H1 (cell line): Measurements from ENCODE around the gene MTERF2. TPM values are rescaled to one million over a fixed set of nuclear protein-coding genes. Genes with fewer than 3 reads are reported as not detected.

Source experiments
- CTCF ChIA-PET: fragments of 300-600 bp; sonication (Branson Sonifier 250); formaldehyde crosslinking; loops from one replicate; lab custom pipeline; 2021; ENCODE audit not compliant: partially characterized antibody; lab: Charles Lee
- POLR2A ChIA-PET: fragments of 300-600 bp; sonication (Branson Sonifier 250); formaldehyde crosslinking; loops from one replicate; lab custom pipeline; 2021; ENCODE audit warnings: inconsistent platforms; ENCODE audit not compliant: partially characterized antibody; lab: Charles Lee
- DNase-seq, 2 experiments: peaks; one replicate each; pipeline versions ENCODE4 v3.0.0 to v3.0.0-alpha.2; 2010 to 2022; ENCODE audit warnings: low spot score in 2 of 2, low read depth in 1 of 2, mixed read lengths in 1 of 2
- FAIRE-seq: peaks from 2 replicates; lab custom pipeline; 2011; peaks lifted over from hg19 to GRCh38; lab: Jason Lieb, UNC
- H2AFZ ChIP-seq: 2 replicates; pipeline ENCODE4 v1.8.1; 2012; ENCODE audit warnings: low read length, inconsistent platforms
- H2AK5ac ChIP-seq: 2 replicates; pipeline ENCODE4 v1.6.1; 2013; ENCODE audit warnings: low read depth, low read length
- H2BK120ac ChIP-seq: replicated peaks from 2 replicates; pipeline ENCODE3; 2013; ENCODE audit warnings: low read depth, low read length, inconsistent platforms
- H2BK12ac ChIP-seq: 2 replicates; pipeline ENCODE4 v1.6.1; 2013; ENCODE audit warnings: low read depth, low read length
- H2BK15ac ChIP-seq: 2 replicates; pipeline ENCODE4 v1.6.1; 2013; ENCODE audit warnings: low read length
- H2BK20ac ChIP-seq: 2 replicates; pipeline ENCODE4 v1.6.1; 2013; ENCODE audit warnings: low read length
- H2BK5ac ChIP-seq: 2 replicates; pipeline ENCODE4 v1.6.1; 2013; ENCODE audit warnings: low read depth, low read length
- H3K14ac ChIP-seq: 2 replicates; pipeline ENCODE4 v1.6.1; 2013; ENCODE audit warnings: inconsistent platforms; ENCODE audit not compliant: insufficient read length
- H3K18ac ChIP-seq: 2 replicates; pipeline ENCODE4 v1.6.1; 2013; ENCODE audit warnings: low read length; ENCODE audit errors: extremely low read depth
- H3K23ac ChIP-seq: 2 replicates; pipeline ENCODE4 v1.6.1; 2013; ENCODE audit warnings: inconsistent platforms; ENCODE audit not compliant: insufficient read length
- H3K23me2 ChIP-seq: 2 replicates; pipeline ENCODE4 v1.6.1; 2013; ENCODE audit warnings: low read depth, low read length
- H3K27ac ChIP-seq: 2 replicates; pipeline ENCODE4 v1.6.1; 2011; ENCODE audit warnings: low read depth, low read length, inconsistent platforms
- H3K27me3 ChIP-seq, 4 experiments: replicated peaks in 1 of 4; 1 replicate in 1 of 4; 2 replicates in 3 of 4; pipeline versions ENCODE4 v1.6.1 to v1.8.1; 2011 to 2013; ENCODE audit warnings: low read length in 3 of 4, mild to moderate bottlenecking in 3 of 4, inconsistent platforms in 2 of 4, mixed read lengths in 2 of 4, moderate library complexity in 1 of 4; ENCODE audit not compliant: control insufficient read depth in 3 of 4, insufficient read depth in 3 of 4; ENCODE audit errors: extremely low read depth in 1 of 4
- H3K36me3 ChIP-seq, 4 experiments: 2 replicates each; pipeline versions ENCODE4 v1.6.1 to v1.8.1; 2011 to 2013; ENCODE audit warnings: mild to moderate bottlenecking in 4 of 4, low read length in 3 of 4, moderate library complexity in 2 of 4, control low read depth in 1 of 4, inconsistent platforms in 1 of 4; ENCODE audit not compliant: insufficient read depth in 4 of 4, control insufficient read depth in 2 of 4
- H3K4ac ChIP-seq: replicated peaks from 2 replicates; pipeline ENCODE3; 2013; ENCODE audit warnings: low read length, low read depth, mixed read lengths, inconsistent platforms; ENCODE audit not compliant: insufficient read length
- H3K4me1 ChIP-seq, 4 experiments: replicated peaks in 1 of 4; 1 replicate in 1 of 4; 2 replicates in 3 of 4; pipeline versions ENCODE4 v1.6.1 to v1.8.1; 2011 to 2013; ENCODE audit warnings: low read length in 3 of 4, inconsistent platforms in 2 of 4, mixed read lengths in 1 of 4; ENCODE audit not compliant: insufficient read depth in 4 of 4, control insufficient read depth in 3 of 4
- H3K4me2 ChIP-seq, 2 experiments: 2 replicates each; pipeline versions ENCODE4 v1.6.1 to v1.8.1; 2011 to 2013; ENCODE audit warnings: low read depth in 2 of 2, low read length in 2 of 2, control low read depth in 1 of 2, inconsistent platforms in 1 of 2, mild to moderate bottlenecking in 1 of 2; ENCODE audit not compliant: insufficient read depth in 1 of 2
- H3K4me3 ChIP-seq, 4 experiments: fragments of 200-600, 300-600 bp in 1 of 4; sonication (generic), shearing (Covaris generic), sonication (Bioruptor Twin) in 1 of 4; 2 replicates each; pipeline versions ENCODE4 v1.5.1 to v1.8.1; 2011 to 2016; ENCODE audit warnings: low read length in 4 of 4, low read depth in 3 of 4, control low read depth in 2 of 4, inconsistent platforms in 2 of 4, mild to moderate bottlenecking in 2 of 4, mixed read lengths in 1 of 4, moderate library complexity in 1 of 4; ENCODE audit not compliant: insufficient read depth in 2 of 4; ENCODE audit errors: extremely low read depth in 1 of 4
- H3K56ac ChIP-seq: replicated peaks from 2 replicates; pipeline ENCODE3; 2013; ENCODE audit warnings: low read depth, mild to moderate bottlenecking, mixed read lengths, low read length, inconsistent platforms; ENCODE audit not compliant: insufficient read length
- H3K79me1 ChIP-seq: 2 replicates; pipeline ENCODE4 v1.6.1; 2013; ENCODE audit warnings: low read depth, low read length, control low read depth
- H3K79me2 ChIP-seq, 2 experiments: 2 replicates each; pipeline versions ENCODE4 v1.6.1 to v1.8.1; 2012 to 2013; ENCODE audit warnings: low read length in 2 of 2, mild to moderate bottlenecking in 2 of 2, inconsistent platforms in 1 of 2; ENCODE audit not compliant: insufficient read depth in 2 of 2, control insufficient read depth in 1 of 2
- H3K9ac ChIP-seq, 4 experiments: replicated peaks in 1 of 4; 1 replicate in 1 of 4; 2 replicates in 3 of 4; pipeline versions ENCODE4 v1.6.1 to v1.8.1; 2011 to 2013; ENCODE audit warnings: low read depth in 3 of 4, low read length in 3 of 4, control low read depth in 2 of 4, mild to moderate bottlenecking in 2 of 4, moderate library complexity in 2 of 4, inconsistent platforms in 1 of 4; ENCODE audit errors: extremely low read depth in 1 of 4
- H3K9me3 ChIP-seq, 2 experiments: 2 replicates each; pipeline versions ENCODE4 v1.6.1 to v1.8.1; 2012 to 2013; ENCODE audit warnings: mild to moderate bottlenecking in 2 of 2, moderate library complexity in 2 of 2, control low read depth in 1 of 2, inconsistent platforms in 1 of 2, low read depth in 1 of 2, low read length in 1 of 2, mixed read lengths in 1 of 2; ENCODE audit not compliant: insufficient read depth in 2 of 2
- H4K20me1 ChIP-seq, 2 experiments: replicated peaks in 1 of 2; 2 replicates each; pipeline versions ENCODE3 to v1.8.1; 2011 to 2013; ENCODE audit warnings: inconsistent platforms in 2 of 2, low read length in 2 of 2, mild to moderate bottlenecking in 1 of 2; ENCODE audit not compliant: insufficient read depth in 2 of 2, control insufficient read depth in 1 of 2
- H4K5ac ChIP-seq: 2 replicates; pipeline ENCODE4 v1.6.1; 2013; ENCODE audit warnings: low read length, low read depth, mixed read lengths, inconsistent platforms; ENCODE audit not compliant: insufficient read length
- H4K8ac ChIP-seq: 2 replicates; pipeline ENCODE4 v1.8.0; 2013; ENCODE audit warnings: mild to moderate bottlenecking, moderate library complexity, low read length, inconsistent platforms; ENCODE audit not compliant: insufficient read depth; ENCODE audit errors: extremely low read depth
- H4K91ac ChIP-seq: replicated peaks from 2 replicates; pipeline ENCODE3; 2013; ENCODE audit warnings: low read length, mixed read lengths, inconsistent platforms; ENCODE audit not compliant: insufficient read length
- CBX8 ChIP-seq: fragments of 300-800, 300-1000 bp; sonication (generic); IDR thresholded peaks from 2 replicates; pipeline ENCODE4 v1.7.1; 2016; ENCODE audit warnings: low read depth, low read length, borderline replicate concordance
- MAX ChIP-seq: IDR thresholded peaks from 2 replicates; pipeline ENCODE4 v1.6.1; 2012; ENCODE audit warnings: inconsistent platforms
- PHF8 ChIP-seq: fragments of 200-600 bp; sonication (generic); conservative IDR thresholded peaks from 2 replicates; pipeline ENCODE4 v1.7.1; 2012; ENCODE audit warnings: low read depth, mild to moderate bottlenecking, inconsistent platforms, low read length, moderate library complexity
- POLR2AphosphoS5 ChIP-seq: IDR thresholded peaks from 2 replicates; pipeline ENCODE4 v1.6.1; 2011; ENCODE audit warnings: low read depth, low read length
- WGBS, 2 experiments: shearing (Covaris generic) in 1 of 2; methylation state at CpG; one replicate each; pipeline versions ENCODE4 v1.1.6 to v1.1.7; 2013 to 2015; ENCODE audit warnings: low lambda C conversion rate in 2 of 2, mixed read lengths in 2 of 2, inconsistent platforms in 1 of 2, low coverage in 1 of 2, missing lambda C conversion rate in 1 of 2; ENCODE audit not compliant: insufficient replicate concordance in 2 of 2, insufficient coverage in 1 of 2, insufficient read length in 1 of 2; ENCODE audit errors: extremely low coverage in 1 of 2, missing lambda C conversion rate in 1 of 2; 5-methylcytosine and 5-hydroxymethylcytosine counted together
- polyA plus RNA-seq, 7 experiments: library from polyadenylated mRNA; depleted of rRNA in 3 of 7; stranded (reverse) in 5 of 7; unstranded in 2 of 7; fragments of >200 nt in 5 of 7; fragments of 200-250 nt in 2 of 7; gene quantifications; 1 replicate in 5 of 7; 2 replicates in 1 of 7; 4 replicates in 1 of 7; pipeline versions ENCODE4 v1.2.1 to v1.2.3, GENCODE V29; 2011 to 2013; ENCODE audit warnings: missing spikeins in 2 of 7, mixed read lengths in 2 of 7
- total RNA-seq: library from RNA; stranded (reverse); fragmentation: NEBNext Ultra II Directional; extraction: Animal tissue kit (Norgen Biotek cat#: 25700); gene quantifications from 2 replicates; pipeline ENCODE4 v1.2.1, GENCODE V29; 2021

MTERF2 gene
- total and polyA plus RNA-seq, 2 of the 8 experiments (the other 6 are each of a cell fraction or from before 2014, with no cell fraction given): 2.8 to 7.1 TPM

GRCh38 chr12:106954462-106955376, 32.2 kb downstream of the MTERF2 start:
- Histone ChIP-seq H3K36me3 (no peaks in the 10 kb centered on the region), H3K14ac (no peak overlapping the region), H3K79me1 (no peaks in the 10 kb centered on the region), H2BK20ac (no peak overlapping the region), H3K23ac (no peak overlapping the region), H2AK5ac (no peak overlapping the region), H3K27ac (no peak overlapping the region), H4K8ac (no peak overlapping the region; the same call in 1 of the 2 replicates), H2BK120ac (no peak overlapping the region), H3K79me2 (peaks cover 0 to 13% of the 10 kb centered on the region in 2 experiments; a peak in 2 of 4 replicates), H2AFZ (peak overlapping the region; percentile 64), H3K9me3 (no peaks in the 10 kb centered on the region), H3K4me2 (peak overlapping the region; percentile 82 to 84), H3K4me3 (peak overlapping the region; percentile 71 to 89 (median 76)), H3K9ac (no peak overlapping the region; a peak in 1 of 7 replicates), H4K20me1 (peaks cover 0 to 2% of the 10 kb centered on the region in 2 experiments), H3K4me1 (0 out of 7 replicates have a peak, but pooled peaks cover 0 to 3% (median 0%) of the 10 kb centered on the region in 4 experiments), H3K56ac (no peak overlapping the region), H3K23me2 (peaks cover 12% of the 10 kb centered on the region), H4K91ac (no peak overlapping the region), H2BK12ac (no peak overlapping the region), H4K5ac (no peak overlapping the region), H3K27me3 (peaks cover 0 to 12% (median 8%) of the 10 kb centered on the region in 4 experiments; a peak in 6 of 7 replicates), H2BK15ac (no peak overlapping the region), H3K18ac (no peak overlapping the region), H2BK5ac (no peak overlapping the region; the same call in 1 of the 2 replicates), H3K4ac (no peak overlapping the region)
- FAIRE-seq (no peak), DNase-seq (peak in 1 of 2 experiments; percentile 52)
- CTCF ChIA-PET: interaction anchor here (0.7 to 1.6 kb wide), 3 partner anchors 15 to 144 kb away, joined by 3 read pairs; no protein-coding TSS in a partner anchor
- POLR2A ChIA-PET: interaction anchor here (0.6 to 1.6 kb wide), 5 partner anchors 19 to 609 kb away, joined by 3 to 7 read pairs (median 6); partner anchors contain the start of genes CRY1 and MTERF2
- WGBS, 2 experiments: 55% methylated on average over 36 of the region's 36 CpGs; no CpG with 5 or more reads in 1 of the 2 experiments
- TF ChIP-seq POLR2AphosphoS5 (no peak), CBX8 (no peak), PHF8 (peak; percentile 20; the same call in 1 of the 2 replicates), MAX (peak; percentile 43)
